NOMO-1 (cell line): Measurements from ENCODE around the gene CALY.
"Not testable (repeated sequence)": the region's sequence is repeated elsewhere in the genome, so short reads cannot be mapped to it uniquely, and the experiment has no call there.

Experiments used
- DNase-seq, 2 experiments: peaks; one replicate each; lab custom pipeline; 2025; ENCODE audit not compliant: unreplicated experiment in 2 of 2; lab: John Stamatoyannopoulos, UW

CALY gene, protein sequence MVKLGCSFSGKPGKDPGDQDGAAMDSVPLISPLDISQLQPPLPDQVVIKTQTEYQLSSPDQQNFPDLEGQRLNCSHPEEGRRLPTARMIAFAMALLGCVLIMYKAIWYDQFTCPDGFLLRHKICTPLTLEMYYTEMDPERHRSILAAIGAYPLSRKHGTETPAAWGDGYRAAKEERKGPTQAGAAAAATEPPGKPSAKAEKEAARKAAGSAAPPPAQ

GRCh38 chr10:133336577-133337369 lies at the start of gene CALY:
CALY (minus strand) TSS chr10:133336896; CDS start chr10:133328989, 7,907 bp downstream.
- DNase-seq, result no peak

DNA sequence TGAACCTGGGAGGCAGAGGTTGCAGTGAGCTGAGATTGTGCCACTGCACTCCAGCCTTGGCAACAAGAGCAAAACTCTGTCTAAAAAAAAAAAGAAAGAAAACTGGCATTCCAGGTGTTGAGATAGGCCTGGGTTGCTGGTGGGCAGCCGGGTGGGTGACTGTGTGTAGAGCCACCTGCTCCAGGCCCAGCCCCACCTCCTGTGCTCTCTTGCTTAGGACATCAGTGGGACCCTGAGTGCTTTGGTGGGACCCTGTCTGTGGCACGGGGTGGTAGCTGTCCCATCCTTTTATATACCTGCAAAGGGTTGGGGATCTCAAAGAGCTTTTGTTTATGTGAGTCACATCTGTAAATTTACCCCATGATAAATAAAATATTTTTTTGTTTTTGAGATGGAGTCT lies 48.5 kb upstream of the CALY start:
- DNase-seq, result no peak

DNA sequence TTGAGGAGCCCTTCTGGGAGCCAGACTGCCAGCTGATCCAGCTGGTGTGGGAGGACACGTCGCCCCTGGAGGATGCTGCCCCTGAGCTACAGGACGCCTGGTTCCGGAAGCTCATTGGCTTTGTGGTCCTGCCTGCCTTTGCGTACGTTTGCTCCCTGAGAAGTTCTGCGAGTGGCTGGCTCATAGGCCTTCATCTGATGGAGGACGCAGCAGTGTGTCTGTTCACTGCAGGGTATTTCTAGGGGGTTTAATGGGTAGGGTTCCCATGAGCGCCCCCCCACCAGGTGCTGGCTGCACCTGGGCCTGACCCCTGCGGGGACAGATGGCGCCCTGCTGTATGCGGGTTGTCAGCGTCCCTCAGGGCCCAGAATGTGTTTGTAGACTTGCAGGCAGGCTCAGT lies 47.4 kb upstream of the CALY start:
- no peak for DNase-seq

DNA sequence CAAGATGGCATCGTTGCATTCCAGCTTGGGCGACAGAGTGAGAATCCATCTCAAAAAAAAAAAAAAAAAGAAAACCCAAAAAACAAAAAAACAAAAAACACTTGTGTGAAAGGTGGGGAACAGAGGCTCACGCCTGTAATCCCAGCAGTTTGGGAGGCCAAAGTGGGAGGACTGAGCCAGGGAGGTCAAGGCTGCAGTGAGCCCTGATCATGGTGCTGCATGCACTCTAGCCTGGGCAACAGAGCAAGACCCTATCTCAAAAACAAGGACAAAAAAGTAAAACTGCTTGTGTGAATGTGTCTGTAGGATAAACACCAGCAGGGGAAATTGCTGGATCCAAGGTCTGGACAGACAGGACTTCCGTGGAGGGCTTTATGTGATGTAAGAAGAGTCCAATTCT lies 46.9 kb upstream of the CALY start:
- DNase-seq, result no peak

DNA sequence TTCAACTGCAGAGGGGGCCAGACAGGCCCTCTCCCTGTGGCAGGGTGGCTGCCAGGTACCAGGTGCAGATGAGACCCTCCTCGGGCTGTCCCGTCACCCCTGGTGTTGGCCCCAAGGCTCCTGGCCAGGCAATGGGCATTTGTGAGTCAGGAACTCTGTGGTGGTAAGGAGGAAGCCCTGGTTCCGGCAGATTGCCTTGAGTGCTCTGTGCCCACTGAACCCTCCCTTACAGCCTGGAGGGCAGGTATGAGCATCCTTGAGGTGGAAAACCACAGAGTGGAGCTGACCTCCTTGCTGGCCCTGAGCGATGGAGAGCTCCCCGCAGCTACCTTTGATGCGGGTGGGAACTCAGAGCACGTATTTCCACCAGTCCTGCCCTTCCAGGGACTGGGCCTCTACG lies 44.3 kb upstream of the CALY start:
- DNase-seq, result no peak

GRCh38 chr10:133379801-133380666 lies 43.3 kb upstream of the CALY start:
- no peak for DNase-seq

- peak in 1 of 2 experiments; percentile 22 for DNase-seq
These were observed 42.6 kb upstream of the CALY start, which contains the start of gene PAOX for GRCh38 chr10:133379152-133379800. PAOX (plus strand) TSS chr10:133379262; CDS start chr10:133379317, 55 bp downstream.

GRCh38 chr10:133378251-133379096 lies 41.8 kb upstream of the CALY start:
- DNase-seq, result peak; percentile 29 to 36

DNA sequence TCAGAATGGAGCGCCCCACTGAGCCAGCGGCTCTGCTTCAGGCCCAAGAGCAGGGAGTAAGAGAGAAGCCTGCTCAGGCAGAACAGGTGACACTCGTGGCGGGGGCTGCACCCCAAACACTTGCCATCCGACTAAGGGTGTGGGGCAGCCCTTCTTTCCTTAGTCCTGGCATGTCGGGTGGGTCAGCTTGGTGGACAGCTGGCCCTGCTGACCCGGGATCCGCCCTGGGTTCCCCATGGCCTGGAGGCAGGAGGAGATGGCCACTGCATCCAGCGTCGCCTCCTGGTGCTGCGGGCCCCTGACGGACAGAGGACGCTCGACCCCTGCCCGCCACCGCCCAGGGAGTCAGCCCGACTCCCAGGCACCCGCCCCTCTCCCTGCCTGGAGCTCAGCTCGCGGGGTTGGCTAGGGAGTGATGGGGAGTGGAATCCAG lies 41.1 kb upstream of the CALY start:
- no peak for DNase-seq

- DNase-seq, result no peak
These were observed 40.5 kb upstream of the CALY start for GRCh38 chr10:133377025-133377817.

- not testable (repeated sequence) for DNase-seq
These were observed 39.5 kb upstream of the CALY start for GRCh38 chr10:133376183-133376582.

DNA sequence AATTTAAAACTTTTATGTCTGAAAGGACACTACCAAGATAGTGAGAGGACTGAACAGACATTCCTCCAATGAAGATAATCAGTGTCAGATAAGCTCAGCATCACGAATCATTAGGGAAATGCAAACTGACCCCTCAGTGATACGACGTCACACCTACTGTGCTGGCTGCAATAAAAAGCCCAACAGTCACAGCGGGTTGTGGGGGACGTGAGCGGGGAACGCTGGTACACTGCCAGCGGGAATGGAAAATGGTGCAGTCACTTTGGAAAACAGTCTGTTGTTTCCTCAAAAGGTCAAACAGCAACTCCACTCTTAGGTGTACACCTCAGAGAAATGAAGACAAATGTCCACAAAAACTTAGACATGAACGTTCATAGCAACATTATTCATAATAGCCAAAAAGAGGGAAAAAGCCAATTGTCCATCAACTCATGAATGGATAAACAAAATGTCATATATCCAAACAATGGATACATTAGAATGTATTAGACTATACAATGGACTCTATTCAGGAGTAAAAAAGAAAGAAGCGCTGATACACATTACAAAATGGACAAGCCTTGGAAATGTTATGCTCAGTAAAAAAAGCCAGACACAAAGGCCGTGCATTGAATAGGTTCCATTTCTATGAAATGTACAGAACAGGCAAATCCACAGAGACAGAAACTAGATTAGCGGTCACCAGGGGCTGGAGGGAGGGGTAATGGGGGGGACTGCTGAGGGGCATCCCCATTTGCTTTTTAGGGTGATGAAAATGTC lies 38.8 kb upstream of the CALY start:
- no peak for DNase-seq

DNA sequence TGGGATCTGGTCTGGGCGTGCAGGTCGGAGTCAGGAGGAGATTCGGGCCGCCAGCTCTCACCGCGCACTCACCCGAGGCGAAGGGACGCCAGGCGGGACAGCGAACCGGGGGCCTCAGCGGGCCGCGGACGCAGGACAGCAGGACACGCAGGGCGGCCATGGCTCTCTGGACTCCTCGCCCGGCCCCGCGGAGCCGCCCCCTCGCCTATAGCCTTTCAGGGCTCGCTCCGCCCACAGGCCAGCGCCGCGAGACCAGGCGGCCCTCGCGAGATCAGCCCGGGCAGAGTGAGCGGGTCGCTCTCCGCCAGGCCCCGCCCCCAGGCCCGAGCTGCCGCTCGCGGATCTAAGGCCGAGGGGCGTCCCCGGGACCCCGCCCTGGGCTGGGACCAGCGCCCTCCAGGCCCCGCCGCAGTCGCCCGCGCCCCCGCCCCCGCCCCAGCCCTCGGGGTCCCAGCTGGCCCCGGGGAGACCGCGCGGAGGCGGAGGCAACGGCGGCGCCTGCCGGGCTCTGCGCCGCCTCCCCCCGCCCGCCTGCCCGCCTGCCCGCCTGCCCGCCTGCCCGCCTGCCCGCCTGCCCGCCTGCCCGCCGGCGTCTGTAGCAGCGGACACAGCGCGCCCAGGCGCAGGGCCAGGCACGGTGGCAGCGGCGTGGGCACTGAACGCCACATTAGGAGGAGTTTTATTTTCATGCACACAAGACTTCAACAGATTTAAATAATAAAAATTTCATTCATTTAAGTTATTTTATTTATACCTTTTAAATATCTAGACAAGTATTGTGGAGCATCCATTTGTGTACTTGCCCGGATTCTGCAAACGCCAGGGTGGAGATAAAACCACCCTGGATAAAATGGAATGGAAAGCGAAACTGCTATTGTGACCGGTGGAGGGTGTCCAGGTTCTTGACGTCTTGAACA lies 36.7 kb upstream of the CALY start, which contains the start of gene ECHS1:
Gene ECHS1, minus strand, starts transcription at position 181 of the 917 bp plus-strand sequence. Its CDS starts 21 bp downstream, at position 160.
- peak; percentile 84 to 93 for DNase-seq

GRCh38 chr10:133372507-133372906 lies 35.8 kb upstream of the CALY start:
- no peak for DNase-seq

DNA sequence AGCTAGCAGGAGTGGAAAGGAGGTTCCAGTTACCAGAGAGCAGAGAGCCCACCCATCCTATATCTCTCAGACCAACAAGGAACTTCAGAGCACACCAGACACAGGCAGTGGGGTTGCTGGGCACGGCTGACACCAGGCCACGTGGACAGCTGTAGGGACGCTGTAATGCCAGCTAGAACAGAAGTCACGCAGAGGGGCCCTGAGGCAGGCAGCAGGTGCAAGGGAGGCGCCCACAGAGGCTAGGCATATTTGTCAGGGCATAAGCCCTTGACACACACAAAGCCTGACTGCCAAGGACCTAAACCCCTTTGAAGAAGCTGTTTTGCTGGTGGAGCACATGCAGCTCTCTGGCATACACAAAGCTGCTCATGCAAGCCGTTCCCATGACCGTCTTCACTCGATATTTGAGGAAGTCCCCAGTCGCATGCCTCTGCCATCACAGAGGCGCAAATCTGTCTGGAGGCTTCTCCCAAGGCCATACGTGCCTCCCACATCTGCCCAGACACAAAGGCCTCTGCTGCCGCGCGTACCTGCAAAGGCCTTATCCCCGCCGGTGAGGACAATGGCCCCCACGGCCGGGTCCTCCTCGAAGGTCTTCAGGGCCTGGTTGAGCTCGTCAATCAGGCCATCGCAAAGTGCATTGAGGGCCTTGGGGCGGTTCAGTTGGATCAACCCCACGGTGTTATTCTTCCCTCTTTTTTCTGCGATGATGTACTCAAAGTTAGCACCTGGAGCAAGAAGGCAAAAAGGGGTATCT lies 33.5 kb upstream of the CALY start:
- no peak for DNase-seq

GRCh38 chr10:133368153-133368552 lies 31.5 kb upstream of the CALY start:
- DNase-seq, result no peak
